Measurements from ENCODE around the gene EMX1. TPM values are rescaled to one million over a fixed set of nuclear protein-coding genes. Genes with fewer than 3 reads are reported as not detected.

Gene EMX1
- total and polyA plus RNA-seq, 2 of the 13 experiments (the other 11 are each of a cell fraction or from before 2014, with no cell fraction given) = 0.62 to 4.9 TPM

- TF ChIP-seq, protein P1, sequence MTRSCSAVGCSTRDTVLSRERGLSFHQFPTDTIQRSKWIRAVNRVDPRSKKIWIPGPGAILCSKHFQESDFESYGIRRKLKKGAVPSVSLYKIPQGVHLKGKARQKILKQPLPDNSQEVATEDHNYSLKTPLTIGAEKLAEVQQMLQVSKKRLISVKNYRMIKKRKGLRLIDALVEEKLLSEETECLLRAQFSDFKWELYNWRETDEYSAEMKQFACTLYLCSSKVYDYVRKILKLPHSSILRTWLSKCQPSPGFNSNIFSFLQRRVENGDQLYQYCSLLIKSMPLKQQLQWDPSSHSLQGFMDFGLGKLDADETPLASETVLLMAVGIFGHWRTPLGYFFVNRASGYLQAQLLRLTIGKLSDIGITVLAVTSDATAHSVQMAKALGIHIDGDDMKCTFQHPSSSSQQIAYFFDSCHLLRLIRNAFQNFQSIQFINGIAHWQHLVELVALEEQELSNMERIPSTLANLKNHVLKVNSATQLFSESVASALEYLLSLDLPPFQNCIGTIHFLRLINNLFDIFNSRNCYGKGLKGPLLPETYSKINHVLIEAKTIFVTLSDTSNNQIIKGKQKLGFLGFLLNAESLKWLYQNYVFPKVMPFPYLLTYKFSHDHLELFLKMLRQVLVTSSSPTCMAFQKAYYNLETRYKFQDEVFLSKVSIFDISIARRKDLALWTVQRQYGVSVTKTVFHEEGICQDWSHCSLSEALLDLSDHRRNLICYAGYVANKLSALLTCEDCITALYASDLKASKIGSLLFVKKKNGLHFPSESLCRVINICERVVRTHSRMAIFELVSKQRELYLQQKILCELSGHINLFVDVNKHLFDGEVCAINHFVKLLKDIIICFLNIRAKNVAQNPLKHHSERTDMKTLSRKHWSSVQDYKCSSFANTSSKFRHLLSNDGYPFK (CRISPR knock-in tag; IDR thresholded peaks at IDR 0.05; ENCODE audit: borderline replicate concordance) = no peak
- TF ChIP-seq, protein P2, sequence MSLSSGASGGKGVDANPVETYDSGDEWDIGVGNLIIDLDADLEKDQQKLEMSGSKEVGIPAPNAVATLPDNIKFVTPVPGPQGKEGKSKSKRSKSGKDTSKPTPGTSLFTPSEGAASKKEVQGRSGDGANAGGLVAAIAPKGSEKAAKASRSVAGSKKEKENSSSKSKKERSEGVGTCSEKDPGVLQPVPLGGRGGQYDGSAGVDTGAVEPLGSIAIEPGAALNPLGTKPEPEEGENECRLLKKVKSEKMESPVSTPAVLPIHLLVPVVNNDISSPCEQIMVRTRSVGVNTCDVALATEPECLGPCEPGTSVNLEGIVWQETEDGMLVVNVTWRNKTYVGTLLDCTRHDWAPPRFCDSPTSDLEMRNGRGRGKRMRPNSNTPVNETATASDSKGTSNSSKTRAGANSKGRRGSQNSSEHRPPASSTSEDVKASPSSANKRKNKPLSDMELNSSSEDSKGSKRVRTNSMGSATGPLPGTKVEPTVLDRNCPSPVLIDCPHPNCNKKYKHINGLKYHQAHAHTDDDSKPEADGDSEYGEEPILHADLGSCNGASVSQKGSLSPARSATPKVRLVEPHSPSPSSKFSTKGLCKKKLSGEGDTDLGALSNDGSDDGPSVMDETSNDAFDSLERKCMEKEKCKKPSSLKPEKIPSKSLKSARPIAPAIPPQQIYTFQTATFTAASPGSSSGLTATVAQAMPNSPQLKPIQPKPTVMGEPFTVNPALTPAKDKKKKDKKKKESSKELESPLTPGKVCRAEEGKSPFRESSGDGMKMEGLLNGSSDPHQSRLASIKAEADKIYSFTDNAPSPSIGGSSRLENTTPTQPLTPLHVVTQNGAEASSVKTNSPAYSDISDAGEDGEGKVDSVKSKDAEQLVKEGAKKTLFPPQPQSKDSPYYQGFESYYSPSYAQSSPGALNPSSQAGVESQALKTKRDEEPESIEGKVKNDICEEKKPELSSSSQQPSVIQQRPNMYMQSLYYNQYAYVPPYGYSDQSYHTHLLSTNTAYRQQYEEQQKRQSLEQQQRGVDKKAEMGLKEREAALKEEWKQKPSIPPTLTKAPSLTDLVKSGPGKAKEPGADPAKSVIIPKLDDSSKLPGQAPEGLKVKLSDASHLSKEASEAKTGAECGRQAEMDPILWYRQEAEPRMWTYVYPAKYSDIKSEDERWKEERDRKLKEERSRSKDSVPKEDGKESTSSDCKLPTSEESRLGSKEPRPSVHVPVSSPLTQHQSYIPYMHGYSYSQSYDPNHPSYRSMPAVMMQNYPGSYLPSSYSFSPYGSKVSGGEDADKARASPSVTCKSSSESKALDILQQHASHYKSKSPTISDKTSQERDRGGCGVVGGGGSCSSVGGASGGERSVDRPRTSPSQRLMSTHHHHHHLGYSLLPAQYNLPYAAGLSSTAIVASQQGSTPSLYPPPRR (CRISPR knock-in tag; IDR thresholded peaks at IDR 0.05; ENCODE audit: borderline replicate concordance) = no peak
- TF ChIP-seq ZNF468 (CRISPR knock-in tag; IDR thresholded peaks at IDR 0.05) (no peak), ZNF530 (CRISPR knock-in tag; IDR thresholded peaks at IDR 0.05; ENCODE audit: low read depth) (no peak), ZMYM3 (CRISPR knock-in tag; IDR thresholded peaks at IDR 0.05) (peak; percentile 81), ZNF510 (CRISPR knock-in tag; IDR thresholded peaks at IDR 0.05; ENCODE audit: low read depth) (no peak), MYPOP (CRISPR knock-in tag; IDR thresholded peaks at IDR 0.05) (peak; percentile 98), TCF12 (IDR thresholded peaks at IDR 0.05) (no peak), TCF12 (CRISPR knock-in tag; IDR thresholded peaks at IDR 0.05) (0 out of 2 replicates have a peak, but pooled peaks have one; percentile 53), NFYC (CRISPR knock-in tag; IDR thresholded peaks at IDR 0.05) (peak; percentile 36), MEIS2 (CRISPR knock-in tag; IDR thresholded peaks at IDR 0.05) (0 out of 2 replicates have a peak, but pooled peaks have one; percentile 42), ZNF616 (CRISPR knock-in tag; IDR thresholded peaks at IDR 0.05; ENCODE audit: low read depth) (peak; percentile 59; the same call in 1 of the 2 replicates), ZNF672 (CRISPR knock-in tag; IDR thresholded peaks at IDR 0.05) (no peak), SMARCE1 (IDR thresholded peaks at IDR 0.05; ENCODE audit: borderline replicate concordance) (no peak), ZNF367 (CRISPR knock-in tag; IDR thresholded peaks at IDR 0.05; ENCODE audit: borderline replicate concordance) (no peak), POLR2G (IDR thresholded peaks at IDR 0.05; ENCODE audit: low read depth, low read length) (peak; percentile 39; the same call in 1 of the 2 replicates), STAG1 (CRISPR knock-in tag; IDR thresholded peaks at IDR 0.05) (no peak)
- TF ChIP-seq, protein P3, sequence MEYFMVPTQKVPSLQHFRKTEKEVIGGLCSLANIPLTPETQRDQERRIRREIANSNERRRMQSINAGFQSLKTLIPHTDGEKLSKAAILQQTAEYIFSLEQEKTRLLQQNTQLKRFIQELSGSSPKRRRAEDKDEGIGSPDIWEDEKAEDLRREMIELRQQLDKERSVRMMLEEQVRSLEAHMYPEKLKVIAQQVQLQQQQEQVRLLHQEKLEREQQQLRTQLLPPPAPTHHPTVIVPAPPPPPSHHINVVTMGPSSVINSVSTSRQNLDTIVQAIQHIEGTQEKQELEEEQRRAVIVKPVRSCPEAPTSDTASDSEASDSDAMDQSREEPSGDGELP (IDR thresholded peaks at IDR 0.05; ENCODE audit: borderline replicate concordance, low read depth) = peak; percentile 37; the same call in 1 of the 2 replicates
These were observed 1.2 kb upstream of the EMX1 start (continued) for GRCh38 chr2:72915907-72916742.

Measured in HepG2 (cell line).